Ishikawa (cell line): ENCODE results near the gene SP3.

Source experiments
- EP300 ChIP-seq: IDR thresholded peaks from 2 replicates; pipeline ENCODE4 v1.6.1; 2012; ENCODE audit warnings: borderline replicate concordance
- TCF12 ChIP-seq: IDR thresholded peaks from 2 replicates; pipeline ENCODE4 v1.6.1; 2012; ENCODE audit warnings: low read depth
- TEAD4 ChIP-seq: IDR thresholded peaks from 2 replicates; pipeline ENCODE4 v1.6.1; 2012

- TF ChIP-seq EP300, result no peak
- TF ChIP-seq TEAD4, result no peak
- TF ChIP-seq TCF12, result no peak
These were observed 5.3 kb upstream of the SP3 start for GRCh38 chr2:173970516-173970924.
